Neural cell (in vitro differentiated cells): ENCODE results near the gene AGPS.

Source experiments
- EP300 ChIP-seq: fragments of 450-650 bp; conservative IDR thresholded peaks from 2 replicates; pipeline ENCODE4 v1.6.1; 2014; ENCODE audit warnings: antibody characterized with exemption, mild to moderate bottlenecking, moderate library complexity; ENCODE audit not compliant: poor library complexity, severe bottlenecking
- EZH2 ChIP-seq: fragments of 200-600, 300-800 bp; shearing (Covaris generic), sonication (generic); IDR thresholded peaks from 2 replicates; pipeline ENCODE4 v1.6.1; 2014; ENCODE audit warnings: antibody characterized with exemption, low read length, borderline replicate concordance, mild to moderate bottlenecking; ENCODE audit not compliant: insufficient read depth, poor library complexity, severe bottlenecking
- MXI1 ChIP-seq: fragments of 450-650 bp; conservative IDR thresholded peaks from 2 replicates; pipeline ENCODE4 v1.6.1; 2014; ENCODE audit warnings: antibody characterized with exemption, mild to moderate bottlenecking; ENCODE audit not compliant: poor library complexity, severe bottlenecking
- POLR2AphosphoS5 ChIP-seq: IDR thresholded peaks from 2 replicates; pipeline ENCODE4 v1.6.1; 2012
- RAD21 ChIP-seq: fragments of 450-650 bp; conservative IDR thresholded peaks from 2 replicates; pipeline ENCODE4 v1.6.1; 2014; ENCODE audit warnings: antibody characterized with exemption, mild to moderate bottlenecking, moderate library complexity
- TAF1 ChIP-seq: IDR thresholded peaks from 2 replicates; pipeline ENCODE4 v1.6.1; 2012; ENCODE audit warnings: low read depth
- TF ChIP-seq, protein P1 (sequence below): fragments of 450-650 bp; IDR thresholded peaks from 2 replicates; pipeline ENCODE4 v1.5.1; 2014; ENCODE audit warnings: antibody characterized with exemption, mild to moderate bottlenecking, moderate library complexity; ENCODE audit not compliant: poor library complexity, severe bottlenecking

DNA sequence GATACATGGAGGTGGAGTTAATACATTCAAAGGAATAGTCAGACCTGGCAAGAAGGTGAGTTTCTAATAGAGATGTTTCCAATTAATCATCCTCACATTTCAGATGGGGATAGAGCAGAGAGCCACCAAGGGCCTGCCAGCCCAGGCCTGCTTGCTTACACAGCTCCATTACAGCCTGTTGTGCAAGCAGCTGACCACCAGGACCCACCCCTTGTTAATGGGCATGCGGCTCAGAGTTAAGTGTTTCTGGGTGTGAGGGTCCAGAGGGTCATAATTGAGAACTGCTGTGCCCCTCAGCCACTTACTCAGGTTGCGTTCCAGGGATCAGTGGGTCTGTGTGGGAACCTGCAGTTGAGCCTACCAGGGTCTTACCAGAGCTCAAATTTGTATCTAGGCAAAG, 199.8 kb downstream of the AGPS start:
- TF ChIP-seq, protein P1, sequence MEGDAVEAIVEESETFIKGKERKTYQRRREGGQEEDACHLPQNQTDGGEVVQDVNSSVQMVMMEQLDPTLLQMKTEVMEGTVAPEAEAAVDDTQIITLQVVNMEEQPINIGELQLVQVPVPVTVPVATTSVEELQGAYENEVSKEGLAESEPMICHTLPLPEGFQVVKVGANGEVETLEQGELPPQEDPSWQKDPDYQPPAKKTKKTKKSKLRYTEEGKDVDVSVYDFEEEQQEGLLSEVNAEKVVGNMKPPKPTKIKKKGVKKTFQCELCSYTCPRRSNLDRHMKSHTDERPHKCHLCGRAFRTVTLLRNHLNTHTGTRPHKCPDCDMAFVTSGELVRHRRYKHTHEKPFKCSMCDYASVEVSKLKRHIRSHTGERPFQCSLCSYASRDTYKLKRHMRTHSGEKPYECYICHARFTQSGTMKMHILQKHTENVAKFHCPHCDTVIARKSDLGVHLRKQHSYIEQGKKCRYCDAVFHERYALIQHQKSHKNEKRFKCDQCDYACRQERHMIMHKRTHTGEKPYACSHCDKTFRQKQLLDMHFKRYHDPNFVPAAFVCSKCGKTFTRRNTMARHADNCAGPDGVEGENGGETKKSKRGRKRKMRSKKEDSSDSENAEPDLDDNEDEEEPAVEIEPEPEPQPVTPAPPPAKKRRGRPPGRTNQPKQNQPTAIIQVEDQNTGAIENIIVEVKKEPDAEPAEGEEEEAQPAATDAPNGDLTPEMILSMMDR = no peak
- no peak for TF ChIP-seq EZH2
- TF ChIP-seq RAD21 = no peak
- no peak for TF ChIP-seq EP300
- no peak for TF ChIP-seq POLR2AphosphoS5
- no peak for TF ChIP-seq TAF1
- TF ChIP-seq MXI1 = no peak
